ENCODE data around the gene TES. TPM values are rescaled to one million over a fixed set of nuclear protein-coding genes. Genes with fewer than 3 reads are reported as not detected.

Gene TES
- total and polyA plus RNA-seq, 2 experiments from 2014 or later, result 37.3 to 38.3 TPM

- Histone ChIP-seq H3K4me1 (ENCODE audit: insufficient read depth) (no peaks in the 10 kb centered on the region), H2AFZ (no peak overlapping the region), H3K36me3 (ENCODE audit: insufficient read depth) (no peaks in the 10 kb centered on the region), H3K9me2 (ENCODE audit: insufficient read depth) (no peaks in the 10 kb centered on the region), H3K27me3 (ENCODE audit: insufficient read depth) (no peaks in the 10 kb centered on the region), H3K4me3 (no peak overlapping the region), H3K27ac (ENCODE audit: low read depth) (no peak overlapping the region), H3F3A (replicated peaks; ENCODE audit: low read depth) (no peaks in the 10 kb centered on the region), H4K20me1 (replicated peaks; ENCODE audit: insufficient read depth) (no peaks in the 10 kb centered on the region), H3K4me2 (no peak overlapping the region), H3K79me2 (replicated peaks; ENCODE audit: insufficient read depth) (no peaks in the 10 kb centered on the region)
- H3K36me3 Mint-ChIP-seq (ENCODE audit: low read depth), result no peaks in the 10 kb centered on the region
- no peak overlapping the region for H3K4me3 Mint-ChIP-seq
- no peaks in the 10 kb centered on the region for H3K4me1 Mint-ChIP-seq
- no peak for TF ChIP-seq CREB1 (CRISPR knock-in tag; IDR thresholded peaks at IDR 0.05; ENCODE audit: low read depth)
- TF ChIP-seq JUNB (IDR thresholded peaks at IDR 0.05; ENCODE audit: unreplicated experiment), result no peak
- TF ChIP-seq EZH2 (IDR thresholded peaks at IDR 0.05; ENCODE audit: low read depth, unreplicated experiment), result no peak
- TF ChIP-seq NANOG (IDR thresholded peaks at IDR 0.05; ENCODE audit: borderline replicate concordance), result no peak
- TF ChIP-seq REST (IDR thresholded peaks at IDR 0.05; ENCODE audit: unreplicated experiment), result no peak
- TF ChIP-seq ZNF114 (CRISPR knock-in tag; IDR thresholded peaks at IDR 0.05), result no peak
- no peak for TF ChIP-seq CTCF (conservative IDR thresholded peaks at IDR 0.05; ENCODE audit: low read depth in 2 of 2)
- TF ChIP-seq STAT1 (IDR thresholded peaks at IDR 0.05; ENCODE audit: unreplicated experiment), result no peak
- TF ChIP-seq ETS1 (IDR thresholded peaks at IDR 0.05), result no peak
- no peak for TF ChIP-seq ZNF462 (CRISPR knock-in tag; IDR thresholded peaks at IDR 0.05)
- no peak for TF ChIP-seq ZNF331 (CRISPR knock-in tag; IDR thresholded peaks at IDR 0.05; ENCODE audit: low read depth)
- no peak for TF ChIP-seq POLR2AphosphoS5 (IDR thresholded peaks at IDR 0.05; ENCODE audit: low read depth)
- TF ChIP-seq EZH2phosphoT487 (IDR thresholded peaks at IDR 0.05; ENCODE audit: unreplicated experiment), result no peak
- H3K27me3 Mint-ChIP-seq (ENCODE audit: insufficient read depth, low read depth, poor library complexity), result peaks cover 4% of the 10 kb centered on the region
- no peak overlapping the region for H3K27ac Mint-ChIP-seq
- ATAC-seq, result peak; percentile 71
- H3K9me3 Mint-ChIP-seq, result peaks cover 7% of the 10 kb centered on the region; the same call in 2 of the 3 replicates
- DNase-seq (ENCODE audit: low spot score), result no peak
These were observed 28.3 kb upstream of the TES start for GRCh38 chr7:116182023-116182422.
